A673 (cell line): ENCODE results near the gene PDE9A.

Experiments used
- EZH2 ChIP-seq: fragments of 200-600 bp; sonication (generic); IDR thresholded peaks from 2 replicates; pipeline ENCODE4 v1.6.1; 2017; ENCODE audit warnings: borderline replicate concordance, low read depth, mild to moderate bottlenecking, mixed read lengths, antibody characterized with exemption, low read length; ENCODE audit not compliant: poor library complexity, severe bottlenecking
- TF ChIP-seq, protein P1 (sequence below): fragments of 300-800, 200-600 bp; sonication (generic); conservative IDR thresholded peaks from 2 replicates; pipeline ENCODE4 v1.5.1; 2017; ENCODE audit warnings: low read depth, mild to moderate bottlenecking, antibody characterized with exemption, low read length, moderate library complexity, mixed read lengths

DNA sequence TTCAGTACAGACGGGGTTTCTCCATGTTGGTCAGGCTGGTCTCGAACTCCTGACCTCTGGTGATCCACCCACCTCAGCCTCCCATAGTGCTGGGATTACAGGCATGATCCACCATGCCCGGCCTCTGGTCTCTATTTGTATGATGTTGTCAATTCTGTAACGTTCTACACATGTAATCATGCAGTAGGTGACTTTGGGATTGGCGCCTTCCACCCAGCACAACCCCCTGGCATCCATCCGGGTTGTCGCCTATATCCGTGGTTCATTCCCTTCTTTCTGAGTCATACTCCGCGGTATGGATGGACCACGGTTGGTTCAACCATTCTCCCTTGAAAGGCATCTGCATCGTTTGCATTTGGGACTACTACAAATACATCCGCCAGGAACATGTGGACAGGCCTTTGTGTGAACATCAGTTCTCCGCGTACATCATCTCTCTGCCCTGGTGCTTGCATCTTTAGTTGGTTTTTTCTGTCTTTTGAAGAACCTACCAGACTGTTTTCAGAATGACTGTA, 72.1 kb downstream of the PDE9A start:
- TF ChIP-seq, protein P1, sequence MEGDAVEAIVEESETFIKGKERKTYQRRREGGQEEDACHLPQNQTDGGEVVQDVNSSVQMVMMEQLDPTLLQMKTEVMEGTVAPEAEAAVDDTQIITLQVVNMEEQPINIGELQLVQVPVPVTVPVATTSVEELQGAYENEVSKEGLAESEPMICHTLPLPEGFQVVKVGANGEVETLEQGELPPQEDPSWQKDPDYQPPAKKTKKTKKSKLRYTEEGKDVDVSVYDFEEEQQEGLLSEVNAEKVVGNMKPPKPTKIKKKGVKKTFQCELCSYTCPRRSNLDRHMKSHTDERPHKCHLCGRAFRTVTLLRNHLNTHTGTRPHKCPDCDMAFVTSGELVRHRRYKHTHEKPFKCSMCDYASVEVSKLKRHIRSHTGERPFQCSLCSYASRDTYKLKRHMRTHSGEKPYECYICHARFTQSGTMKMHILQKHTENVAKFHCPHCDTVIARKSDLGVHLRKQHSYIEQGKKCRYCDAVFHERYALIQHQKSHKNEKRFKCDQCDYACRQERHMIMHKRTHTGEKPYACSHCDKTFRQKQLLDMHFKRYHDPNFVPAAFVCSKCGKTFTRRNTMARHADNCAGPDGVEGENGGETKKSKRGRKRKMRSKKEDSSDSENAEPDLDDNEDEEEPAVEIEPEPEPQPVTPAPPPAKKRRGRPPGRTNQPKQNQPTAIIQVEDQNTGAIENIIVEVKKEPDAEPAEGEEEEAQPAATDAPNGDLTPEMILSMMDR = no peak
- no peak for TF ChIP-seq EZH2
